Fibroblast of upper back skin (primary cell): ENCODE results near the gene CCDC27.
"Not testable (repeated sequence)": the region's sequence is repeated elsewhere in the genome, so short reads cannot be mapped to it uniquely, and the experiment has no call there.

Source experiments
- DNase-seq: peaks from one replicate; pipeline ENCODE4 v3.0.0-alpha.2; 2013

The CCDC27 gene

DNA sequence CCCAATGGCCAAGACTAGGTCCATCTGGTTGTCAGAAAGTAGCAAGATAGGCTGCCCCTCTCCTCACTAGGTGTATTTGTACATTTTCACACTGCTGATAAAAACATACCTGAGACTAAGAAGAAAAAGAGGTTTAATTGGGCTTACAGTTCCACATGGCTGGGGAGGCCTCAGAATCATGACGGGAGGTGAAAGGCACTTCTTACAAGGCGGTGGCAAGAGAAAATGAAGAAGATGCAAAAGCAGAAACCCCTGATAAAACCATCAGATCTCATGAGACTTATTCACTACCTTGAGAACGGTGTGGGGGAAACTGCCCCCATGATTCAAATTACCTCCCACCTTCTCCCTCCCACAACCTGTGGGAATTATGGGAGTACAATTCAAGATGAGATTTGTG lies 48.5 kb downstream of the CCDC27 start:
- not testable (repeated sequence) for DNase-seq

DNA sequence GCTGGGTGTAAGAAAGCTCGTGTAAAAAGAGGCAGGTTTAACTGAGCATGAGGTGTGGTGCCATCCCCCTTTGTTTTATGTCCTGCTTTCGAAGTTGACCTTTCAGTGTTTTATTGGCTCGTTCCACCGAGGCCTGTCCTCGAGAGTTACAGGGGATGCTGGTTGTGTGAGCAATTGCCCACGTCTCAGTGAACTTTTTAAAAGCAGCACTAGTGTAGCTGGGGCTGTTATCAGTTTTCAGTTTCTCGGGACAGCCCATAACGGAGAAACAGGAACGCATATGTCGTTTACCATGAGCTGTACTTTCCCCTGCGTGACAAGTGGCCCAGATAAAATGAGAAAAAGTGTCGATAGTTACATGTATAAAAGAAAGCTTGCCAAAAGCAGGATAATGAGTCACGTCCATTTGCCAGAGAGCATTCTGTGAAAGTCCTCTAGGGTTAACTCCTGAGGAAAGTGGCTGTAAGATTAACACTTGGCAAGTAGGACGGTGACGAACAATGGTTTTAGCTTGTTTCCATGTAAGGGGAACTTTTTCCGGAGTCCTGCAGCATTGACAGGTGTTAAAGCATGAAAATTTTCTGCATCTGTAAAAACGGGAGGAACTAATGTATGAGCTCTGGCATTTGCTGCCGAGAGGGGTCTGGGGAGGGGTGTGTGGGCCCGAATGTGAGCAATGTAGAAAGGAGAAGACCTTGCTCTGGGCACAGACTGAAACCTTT lies 51.8 kb downstream of the CCDC27 start:
- no peak for DNase-seq

DNA sequence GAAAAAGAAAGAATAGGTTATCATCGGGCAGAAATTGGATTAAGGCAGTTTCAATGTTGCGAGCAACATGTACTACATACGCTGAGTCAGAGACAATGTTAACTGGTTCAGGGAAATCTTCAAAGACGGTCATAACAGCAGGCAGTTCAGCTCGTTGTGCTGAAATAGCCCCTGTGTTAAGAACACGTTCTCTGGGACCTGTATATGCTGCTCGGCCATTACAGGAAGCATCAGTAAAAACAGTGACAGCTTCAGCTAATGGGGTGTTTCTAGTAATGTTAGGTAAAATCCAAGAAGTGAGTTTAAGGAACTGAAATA lies 52.3 kb downstream of the CCDC27 start:
- DNase-seq: not testable (repeated sequence)

DNA sequence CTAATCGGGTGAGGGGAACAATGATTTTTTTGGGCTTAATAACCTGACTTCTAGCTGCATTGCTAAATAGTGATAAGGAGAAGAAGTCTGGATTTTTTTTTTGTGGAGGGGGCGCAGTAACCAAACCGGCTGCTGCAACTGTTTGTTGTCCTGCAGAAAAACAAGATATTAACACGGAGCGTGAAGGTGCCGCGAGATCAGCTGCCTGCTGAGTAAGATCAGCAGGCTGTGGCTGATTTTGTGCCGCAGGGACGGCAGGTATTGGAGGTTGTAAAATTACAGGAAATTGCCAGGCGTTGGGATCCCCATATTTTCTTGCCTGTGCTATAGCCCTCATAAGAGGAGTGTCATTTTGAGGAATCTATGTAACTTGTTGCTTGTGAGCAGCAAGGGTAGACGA lies 52.8 kb downstream of the CCDC27 start:
- no peak for DNase-seq

DNA sequence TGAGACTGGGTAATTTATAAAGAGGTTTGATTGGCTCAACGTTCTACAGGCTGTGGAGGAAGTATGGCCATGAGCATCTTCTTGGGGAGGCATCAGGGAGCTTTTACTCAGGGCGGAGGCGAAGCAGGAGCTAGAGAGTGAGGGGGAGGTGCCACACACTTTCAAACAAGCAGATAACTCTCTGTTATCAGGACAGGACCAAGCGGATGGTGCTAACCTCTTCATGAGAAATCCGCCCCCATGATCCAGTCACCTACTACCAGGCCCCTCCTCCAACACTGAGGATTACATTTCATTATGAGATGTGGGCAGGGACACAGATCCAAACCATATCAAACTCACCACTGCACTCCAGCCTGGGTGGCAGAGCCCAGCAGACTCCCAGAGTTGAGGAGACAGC lies 55.5 kb downstream of the CCDC27 start:
- no peak for DNase-seq

DNA sequence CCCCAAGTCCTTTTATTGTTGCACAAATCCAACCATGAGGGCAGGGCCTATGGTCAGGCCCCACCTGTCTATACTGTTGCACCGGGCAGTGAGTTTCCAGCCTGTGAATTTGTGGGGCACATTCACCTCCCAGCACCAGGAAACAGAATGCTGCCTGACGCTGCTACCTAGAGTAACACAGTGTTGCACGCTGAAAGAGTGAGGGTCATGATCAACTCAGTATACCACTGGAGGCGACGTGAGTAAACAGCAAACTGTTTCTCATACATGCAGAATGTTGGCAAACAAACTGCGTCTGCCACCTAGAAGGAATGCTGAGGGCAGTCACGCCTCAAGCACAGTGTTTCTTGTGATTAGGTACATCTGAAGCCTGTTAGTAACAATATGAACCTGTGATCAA lies 57.4 kb downstream of the CCDC27 start:
- DNase-seq: no peak

DNA sequence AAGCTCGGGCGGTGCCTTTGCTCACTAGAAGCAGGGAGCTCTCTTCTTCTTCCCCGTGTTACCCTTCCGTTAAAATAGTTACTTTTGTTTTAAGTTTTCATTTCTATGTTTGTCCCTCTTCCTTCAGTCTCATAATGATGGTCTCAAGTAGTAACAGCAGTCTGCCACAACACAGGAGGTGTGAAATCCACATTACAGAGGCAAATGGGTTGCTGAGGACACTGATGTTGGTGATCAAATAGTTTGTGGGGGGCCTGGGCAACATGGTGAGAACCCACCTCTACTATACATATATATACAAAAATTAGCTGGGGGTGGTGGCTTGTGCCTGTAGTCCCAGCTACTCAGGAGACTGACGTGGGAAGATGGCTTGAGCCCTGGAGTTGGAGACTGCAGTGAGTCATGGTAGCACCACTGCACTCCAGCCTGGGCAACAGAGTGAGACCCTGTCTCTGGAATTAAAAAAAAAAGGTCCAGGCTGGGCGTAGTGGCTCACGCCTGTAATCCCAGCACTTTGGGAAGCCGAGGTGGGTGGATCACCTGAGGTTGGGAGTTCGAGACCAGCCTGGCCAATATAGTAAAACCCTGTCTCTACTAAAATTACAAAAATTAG lies 58.0 kb downstream of the CCDC27 start:
- DNase-seq: not testable (repeated sequence)

DNA sequence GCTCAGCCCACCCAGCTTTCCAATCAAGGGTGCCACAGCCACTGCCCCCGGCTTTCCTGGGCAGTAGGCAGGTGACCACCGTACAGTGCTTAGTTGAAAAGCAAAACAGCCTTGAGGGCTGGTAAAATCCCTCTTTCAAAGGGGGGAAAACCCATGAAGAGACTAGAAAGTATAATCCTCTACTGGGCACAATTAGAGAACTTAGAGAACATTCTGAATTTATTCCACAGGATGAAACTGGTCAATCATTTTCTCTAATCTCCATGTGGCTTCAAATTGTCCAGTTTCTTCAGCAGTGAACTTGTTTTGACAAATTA lies 59.3 kb downstream of the CCDC27 start:
- DNase-seq: no peak

DNA sequence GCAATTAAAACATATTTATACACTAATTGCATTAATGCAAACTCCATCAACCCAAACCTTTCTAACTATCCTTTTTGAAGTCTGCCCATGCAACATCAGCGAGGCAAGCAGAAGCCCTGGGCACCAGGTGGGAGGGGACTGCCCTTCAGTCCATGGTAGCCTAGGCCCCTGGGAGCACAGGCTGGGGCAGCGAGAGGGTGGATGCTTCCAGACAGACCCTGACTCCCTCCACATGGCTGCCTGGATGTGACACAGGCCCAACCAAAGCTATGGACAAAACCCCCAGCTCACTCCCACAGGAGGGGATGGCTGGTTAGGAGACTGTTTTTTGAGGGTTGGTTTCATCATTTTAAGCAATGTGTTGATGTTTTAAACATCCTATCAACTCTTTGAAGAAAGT lies 61.8 kb downstream of the CCDC27 start:
- no peak for DNase-seq

DNA sequence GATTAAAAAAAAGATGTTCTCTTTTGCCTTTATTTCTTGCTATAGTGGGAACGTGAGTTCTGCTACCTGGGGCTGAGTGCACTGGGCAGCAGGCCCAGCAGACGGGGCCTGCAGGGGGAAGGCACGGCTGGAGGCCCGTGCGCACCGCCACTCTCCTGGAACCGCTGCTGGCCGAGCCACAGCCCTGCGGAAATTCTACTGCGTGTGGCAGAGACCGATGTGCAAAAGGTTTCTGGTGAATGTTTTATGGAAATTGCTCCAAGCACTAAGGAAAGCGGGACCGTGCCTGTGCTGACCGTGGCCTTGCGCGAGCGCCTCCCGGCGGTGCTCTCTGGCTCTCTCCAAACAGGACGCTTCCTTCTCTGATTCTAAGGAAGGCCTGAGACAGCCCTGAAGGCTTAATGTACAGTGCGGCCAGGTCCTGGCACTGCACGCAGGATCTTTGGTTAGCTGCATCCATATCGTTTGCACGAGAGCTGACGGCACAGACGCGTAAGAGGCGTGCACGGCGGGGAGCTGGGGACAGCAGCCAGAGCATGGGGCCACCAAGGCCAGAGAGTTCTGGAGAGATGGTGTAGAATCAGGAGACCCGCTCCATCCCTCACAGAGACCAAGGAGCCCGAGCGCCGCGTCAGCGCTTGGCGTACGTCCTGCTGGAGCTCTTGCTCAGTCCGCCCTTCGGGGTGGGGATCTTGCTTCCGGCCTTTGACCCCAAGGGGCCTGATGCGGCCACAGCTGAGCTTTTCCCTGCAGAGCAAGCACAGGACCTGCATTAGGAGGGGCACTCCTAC lies 62.7 kb downstream of the CCDC27 start:
- DNase-seq: no peak

DNA sequence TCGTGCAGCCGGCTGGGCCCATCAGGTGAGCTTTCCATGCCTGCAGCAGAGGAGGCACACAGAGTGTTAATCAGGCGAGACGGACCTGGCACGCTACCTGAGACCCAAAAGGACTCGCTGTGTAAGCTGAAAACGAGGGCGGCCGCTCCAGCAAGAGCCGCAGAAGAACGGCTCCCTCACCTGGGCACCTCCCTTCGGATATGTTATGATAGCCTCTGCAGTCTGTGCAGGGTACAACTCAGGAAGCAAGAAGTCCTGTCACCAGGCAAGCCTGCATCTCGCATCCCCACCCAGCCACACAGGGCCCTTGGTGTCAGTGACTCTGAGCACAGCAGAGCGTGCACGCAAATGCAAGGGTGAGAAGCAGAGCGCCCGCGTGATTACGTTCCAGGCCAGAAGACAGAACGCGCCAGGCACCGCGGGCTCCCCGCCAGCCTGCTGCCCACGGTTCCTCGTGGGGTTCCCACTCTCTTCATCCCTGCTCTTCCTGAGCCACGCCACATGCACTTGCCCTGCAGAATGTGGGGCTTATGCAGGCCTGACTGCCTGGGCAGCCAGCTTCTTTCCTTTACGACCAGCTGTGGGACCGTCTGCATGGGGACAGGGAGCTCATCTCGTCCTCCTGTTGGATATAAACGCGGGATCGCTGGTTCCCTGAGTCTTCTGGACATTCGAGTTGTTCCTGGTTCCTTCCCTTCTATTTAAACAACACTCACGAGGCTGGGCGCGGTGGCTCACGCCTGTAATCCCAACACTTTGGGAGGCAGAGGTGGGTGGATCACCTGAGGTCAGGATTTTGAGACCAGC lies 64.3 kb downstream of the CCDC27 start:
- no peak for DNase-seq

DNA sequence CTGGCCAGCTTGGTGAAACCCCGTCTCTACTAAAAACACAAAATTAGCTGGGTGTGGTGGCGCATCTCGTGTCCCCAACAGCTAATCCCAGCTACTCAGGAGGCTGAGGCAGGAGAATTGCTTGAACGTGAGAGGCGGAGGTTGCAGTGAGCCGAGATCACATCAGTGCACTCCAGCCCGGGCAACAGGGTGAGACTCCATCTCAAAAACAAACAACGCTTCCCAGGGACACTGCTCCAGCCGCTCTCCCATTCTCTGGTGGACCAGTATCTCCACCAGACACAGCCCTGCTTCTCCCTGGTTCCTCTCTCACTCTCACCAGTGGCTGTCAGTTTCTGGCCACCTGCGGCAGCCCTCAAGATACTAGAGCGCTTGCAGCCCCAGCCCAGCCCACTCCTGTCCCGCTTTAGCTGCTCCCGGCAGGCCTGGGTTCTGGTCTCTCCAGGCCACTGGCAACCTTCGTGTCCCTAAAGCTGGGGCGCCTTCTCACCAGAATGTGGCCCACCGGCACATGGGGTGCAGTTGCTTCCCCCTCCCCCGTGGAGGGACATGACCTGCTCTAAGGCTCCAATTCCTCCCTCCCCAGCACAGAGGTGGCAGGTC lies 65.0 kb downstream of the CCDC27 start:
- DNase-seq: no peak

DNA sequence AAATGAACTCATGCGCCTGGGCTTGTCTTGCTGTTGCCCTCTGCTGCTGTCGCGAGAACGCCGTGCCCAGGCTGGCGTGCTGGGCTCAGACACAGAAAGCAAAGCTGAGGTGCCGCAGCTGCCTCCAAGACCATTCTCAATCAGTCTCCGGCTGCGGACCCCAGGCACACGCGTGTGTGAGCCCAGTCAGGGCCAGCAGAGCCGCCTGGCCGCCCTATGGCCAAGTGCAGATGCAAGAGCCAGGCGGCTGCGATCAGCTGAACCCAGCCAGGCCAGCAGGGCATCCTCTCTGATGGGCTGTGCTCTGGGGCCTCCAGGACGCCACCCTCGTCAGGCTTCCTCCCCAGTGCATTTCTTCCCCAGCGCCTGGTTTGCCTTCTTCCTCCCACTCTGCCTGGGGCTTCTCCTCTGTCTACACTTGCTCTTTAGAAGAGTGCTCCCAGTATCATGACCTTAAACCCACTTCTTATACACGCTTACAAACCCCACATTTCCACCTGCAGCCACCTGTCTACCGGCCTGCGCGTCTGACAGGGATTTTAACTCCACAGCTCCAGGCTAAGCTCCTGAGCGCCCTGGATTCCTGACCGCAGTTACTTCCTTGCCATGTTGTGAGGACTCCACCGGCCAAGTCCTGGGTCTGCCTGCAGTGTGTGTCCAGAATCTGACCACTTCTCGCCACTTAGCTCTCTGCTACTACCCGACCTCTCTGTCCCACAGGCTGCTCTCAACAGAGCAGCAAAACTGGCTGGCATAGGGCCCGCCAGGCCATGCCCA lies 65.8 kb downstream of the CCDC27 start:
- no peak for DNase-seq

DNA sequence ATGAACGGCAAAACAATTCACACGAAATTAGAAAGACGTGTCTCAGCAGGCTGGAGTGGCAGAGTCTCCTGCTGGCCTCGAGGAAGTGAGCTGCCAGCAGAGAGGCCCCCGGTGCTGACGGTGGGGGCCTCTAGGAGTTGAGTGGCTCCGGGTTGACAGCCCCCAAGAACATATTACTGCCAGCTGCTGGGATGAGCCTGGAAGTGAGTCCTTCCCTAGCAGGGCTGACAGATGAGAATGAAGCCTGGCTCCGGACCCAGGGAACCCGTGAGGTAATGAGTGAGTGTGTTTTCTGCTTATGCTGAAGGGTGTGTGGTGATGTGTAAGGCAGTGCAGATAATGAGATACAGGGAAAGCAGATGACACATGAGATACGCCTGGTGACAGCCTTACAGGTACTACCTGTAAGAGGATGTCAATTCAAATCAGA lies 67.5 kb downstream of the CCDC27 start:
- DNase-seq: no peak

DNA sequence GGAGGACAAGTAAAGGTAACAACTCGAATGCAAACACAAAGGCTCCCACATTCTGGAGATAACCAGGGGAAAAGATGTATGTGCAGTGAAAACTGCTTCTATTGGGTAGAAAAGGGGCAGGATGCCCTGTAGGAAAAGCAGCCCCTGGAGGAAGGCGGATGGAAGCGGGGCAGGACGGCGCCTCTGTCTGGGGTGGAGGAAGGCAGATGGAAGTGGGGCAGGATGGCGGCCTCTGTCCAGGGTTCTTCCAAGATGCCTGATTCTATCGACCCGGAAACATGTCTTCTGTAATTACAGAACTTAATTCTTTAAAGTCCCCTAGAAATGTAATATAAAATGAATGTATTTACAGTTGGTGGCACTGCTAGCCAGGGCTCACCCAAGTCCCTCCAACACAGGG lies 68.1 kb downstream of the CCDC27 start:
- DNase-seq: no peak

DNA sequence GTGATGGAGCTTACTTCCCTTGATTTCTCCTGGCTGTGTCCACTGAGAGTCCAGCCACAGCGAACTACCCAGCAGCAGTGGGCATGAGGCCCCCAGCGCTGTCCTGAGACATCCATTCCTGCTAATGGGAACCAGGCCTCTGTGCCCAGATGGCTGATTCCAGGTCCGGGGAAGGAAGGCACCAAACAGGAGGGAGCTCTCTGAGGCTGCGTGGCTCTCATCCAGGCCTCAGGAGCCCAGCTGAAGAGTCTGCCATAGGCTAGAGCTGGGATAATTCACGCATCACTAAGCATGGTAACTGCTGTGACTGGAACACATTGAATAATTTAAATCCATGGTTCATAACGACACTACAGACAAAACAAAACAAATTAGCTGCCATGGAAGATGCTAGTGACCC lies 68.8 kb downstream of the CCDC27 start:
- no peak for DNase-seq
